Frontal cortex (tissue), 4 donors: ENCODE results near the gene CALML4. TPM values are rescaled to one million over a fixed set of nuclear protein-coding genes. Genes with fewer than 3 reads are reported as not detected.
"Not testable (repeated sequence)": the region's sequence is repeated elsewhere in the genome, so short reads cannot be mapped to it uniquely, and the experiment has no call there.

Source experiments
- DNase-seq, 2 donors: peaks; one replicate each; pipeline ENCODE4 v3.0.0; 2012; ENCODE audit warnings: low spot score in 2 of 2
- FAIRE-seq: peaks from 2 replicates; lab custom pipeline; 2012; peaks lifted over from hg19 to GRCh38; lab: Jason Lieb, UNC
- total RNA-seq: library from RNA; depleted of rRNA; stranded (reverse); fragments of >200 nt; gene quantifications from one replicate; pipeline ENCODE4 v1.2.3, GENCODE V29; 2014
- donor health status: control.
- donor health status: control.
- donor health status: control.

The CALML4 gene
- 1.6 TPM for total RNA-seq

GRCh38 chr15:68204776-68205557 lies at the start of gene CALML4:
CALML4 (minus strand) TSS chr15:68205332; CDS start chr15:68205247, 85 bp downstream.
- DNase-seq (no peak), FAIRE-seq (no peak)

- DNase-seq (peak in 1 of 2 donors; percentile 68), FAIRE-seq (peak; percentile 44)
Measured at GRCh38 chr15:68252925-68253534, 47.9 kb upstream of the CALML4 start.

GRCh38 chr15:68249058-68249713 lies 44.1 kb upstream of the CALML4 start:
- FAIRE-seq: no peak

GRCh38 chr15:68244235-68244634 lies 39.1 kb upstream of the CALML4 start:
- DNase-seq: no peak
- no peak for FAIRE-seq

More at GRCh38 chr15:68249058-68249713, 44.1 kb upstream of the CALML4 start:
- DNase-seq: no peak

- FAIRE-seq (no peak), DNase-seq (no peak)
Measured at GRCh38 chr15:68241088-68241935, 36.2 kb upstream of the CALML4 start.

GRCh38 chr15:68239025-68239424 lies 33.9 kb upstream of the CALML4 start:
- no peak for FAIRE-seq

GRCh38 chr15:68235022-68235421 lies 29.9 kb upstream of the CALML4 start:
- no peak for FAIRE-seq
- no peak for DNase-seq

More at GRCh38 chr15:68239025-68239424, 33.9 kb upstream of the CALML4 start:
- no peak for DNase-seq

- not testable (repeated sequence) for DNase-seq, FAIRE-seq
Measured at GRCh38 chr15:68234520-68234919, 29.4 kb upstream of the CALML4 start.

- DNase-seq (no peak), FAIRE-seq (no peak)
Measured at GRCh38 chr15:68234060-68234459, 28.9 kb upstream of the CALML4 start.

GRCh38 chr15:68232937-68233336 lies 27.8 kb upstream of the CALML4 start:
- FAIRE-seq: no peak
- DNase-seq: no peak

- no peak for FAIRE-seq
- no peak for DNase-seq
Measured at GRCh38 chr15:68232449-68232848, 27.3 kb upstream of the CALML4 start.

- no peak for FAIRE-seq
- DNase-seq: no peak
Measured at GRCh38 chr15:68231102-68231818, 26.1 kb upstream of the CALML4 start.

- no peak for FAIRE-seq
- DNase-seq: no peak
Measured at GRCh38 chr15:68230157-68231100, 25.3 kb upstream of the CALML4 start.

- DNase-seq: peak; percentile 94 to 95
- FAIRE-seq: no peak
Measured at GRCh38 chr15:68229386-68230156, 24.4 kb upstream of the CALML4 start, which contains the start of gene CLN6. CLN6 (minus strand) TSS chr15:68229728; CDS start chr15:68229584, 144 bp downstream.

- DNase-seq (no peak), FAIRE-seq (no peak)
Measured at GRCh38 chr15:68228971-68229385, 23.8 kb upstream of the CALML4 start.

GRCh38 chr15:68228143-68228970 lies 23.2 kb upstream of the CALML4 start:
- FAIRE-seq: no peak

More at GRCh38 chr15:68228143-68228970, 23.2 kb upstream of the CALML4 start:
- peak in 1 of 2 donors; percentile 7 for DNase-seq
